HCT116 (cell line): ENCODE measurements around the gene MIEF1. TPM values are rescaled to one million over a fixed set of nuclear protein-coding genes. Genes with fewer than 3 reads are reported as not detected.

Experiments
- ATAC-seq: fragments of 200-7000 bp; cut with Tn5 transposase; 2 replicates; pipeline ENCODE4 v1.9.1; 2020; ENCODE audit warnings: mild to moderate bottlenecking, moderate library complexity
- BruUV-seq: library from RNA; stranded (reverse); fragments of 400-500 nt; replicated peaks from 2 replicates; lab custom pipeline; 2021; lab: Mats Ljungman, UMichigan
- CTCF ChIA-PET: fragments of 300-600 bp; sonication (Branson Sonifier 250); formaldehyde crosslinking; loops from one replicate; lab custom pipeline; 2021; ENCODE audit warnings: antibody characterized with exemption; lab: Charles Lee
- POLR2A ChIA-PET: fragments of 300-600, 350-600 bp; sonication (Branson Sonifier 250); formaldehyde crosslinking; loops from one replicate; lab custom pipeline; 2021; ENCODE audit warnings: antibody characterized with exemption; lab: Charles Lee
- RAD21 ChIA-PET, 2 experiments: fragments of 300-600 bp; sonication (Branson Sonifier 250); formaldehyde crosslinking; loops; one replicate each; lab custom pipeline; 2023; ENCODE audit warnings: low total read pairs in 2 of 2; ENCODE audit not compliant: uncharacterized antibody in 2 of 2, unreplicated experiment in 2 of 2, low non-redundant PET in 1 of 2; lab: Charles Lee
- DNase-seq: peaks from one replicate; pipeline ENCODE4 v3.0.0-alpha.2; 2010; ENCODE audit warnings: low read depth, low spot score
- H2AFZ ChIP-seq: fragments of 200-600 bp; shearing (Covaris generic), sonication (generic); 2 replicates; pipeline ENCODE4 v1.6.1; 2017; ENCODE audit warnings: low read depth, mixed run types, mixed read lengths, antibody characterized with exemption, low read length; ENCODE audit not compliant: poor library complexity, severe bottlenecking
- H3K27ac ChIP-seq: 2 replicates; pipeline ENCODE4 v1.5.1; 2012; ENCODE audit warnings: low read depth, low read length
- H3K27me3 ChIP-seq: fragments of 200-600 bp; sonication (generic); 2 replicates; pipeline ENCODE4 v1.6.1; 2016; ENCODE audit warnings: mixed run types, low read length, mixed read lengths; ENCODE audit not compliant: insufficient read depth
- H3K36me3 ChIP-seq, 2 experiments: fragments of 200-500 bp in 1 of 2; fragments of 200-600 bp in 1 of 2; sonication (Bioruptor generic) in 1 of 2; sonication (generic) in 1 of 2; 2 replicates each; pipeline versions ENCODE4 v1.5.1 to v1.6.1; 2014 to 2016; ENCODE audit warnings: low read length in 2 of 2, inconsistent platforms in 1 of 2, mixed read lengths in 1 of 2, mixed run types in 1 of 2; ENCODE audit not compliant: insufficient read depth in 2 of 2, control insufficient read depth in 1 of 2
- H3K4me1 ChIP-seq, 2 experiments: fragments of 200-600 bp in 1 of 2; sonication (generic) in 1 of 2; 2 replicates each; pipeline versions ENCODE4 v1.5.1 to v1.6.1; 2012 to 2017; ENCODE audit warnings: low read length in 2 of 2, inconsistent platforms in 1 of 2, mild to moderate bottlenecking in 1 of 2, mixed read lengths in 1 of 2, mixed run types in 1 of 2, moderate library complexity in 1 of 2; ENCODE audit not compliant: insufficient read depth in 2 of 2, control insufficient read depth in 1 of 2
- H3K4me2 ChIP-seq: fragments of 200-600 bp; sonication (generic); 2 replicates; pipeline ENCODE4 v1.6.1; 2017; ENCODE audit warnings: mixed run types, low read length, mixed read lengths
- H3K4me3 ChIP-seq, 2 experiments: fragments of 200-600 bp in 1 of 2; sonication (generic) in 1 of 2; replicated peaks in 1 of 2; 2 replicates each; pipeline ENCODE4 v1.5.1; 2011 to 2016; ENCODE audit warnings: low read length in 2 of 2, control low read depth in 1 of 2, low read depth in 1 of 2, mild to moderate bottlenecking in 1 of 2, mixed read lengths in 1 of 2, mixed run types in 1 of 2
- H3K79me2 ChIP-seq: fragments of 200-600 bp; sonication (generic); 2 replicates; pipeline ENCODE4 v1.6.1; 2017; ENCODE audit warnings: mild to moderate bottlenecking, mixed run types, low read length, moderate library complexity, mixed read lengths; ENCODE audit not compliant: insufficient read depth
- H3K9ac ChIP-seq: fragments of 200-600 bp; sonication (generic); 2 replicates; pipeline ENCODE4 v1.6.1; 2016; ENCODE audit warnings: low read length, mixed read lengths
- H3K9me2 ChIP-seq: fragments of 200-600 bp; sonication (generic), shearing (Covaris generic); 2 replicates; pipeline ENCODE4 v1.6.1; 2017; ENCODE audit warnings: mixed run types, mild to moderate bottlenecking, moderate library complexity; ENCODE audit not compliant: insufficient read depth
- H3K9me3 ChIP-seq, 2 experiments: fragments of 200-500 bp in 1 of 2; fragments of 200-600 bp in 1 of 2; sonication (Bioruptor generic) in 1 of 2; sonication (generic) in 1 of 2; 2 replicates each; pipeline ENCODE4 v1.6.1; 2014 to 2017; ENCODE audit warnings: low read length in 2 of 2, mixed read lengths in 2 of 2, inconsistent platforms in 1 of 2, low read depth in 1 of 2, mild to moderate bottlenecking in 1 of 2, mixed run types in 1 of 2, moderate library complexity in 1 of 2; ENCODE audit not compliant: control insufficient read depth in 1 of 2, insufficient read depth in 1 of 2
- H4K20me1 ChIP-seq: fragments of 200-600 bp; sonication (generic), shearing (Covaris generic); 2 replicates; pipeline ENCODE4 v1.6.1; 2017; ENCODE audit warnings: mixed run types, mild to moderate bottlenecking, moderate library complexity; ENCODE audit not compliant: insufficient read depth
- POLR2A ChIP-seq: IDR thresholded peaks from 2 replicates; pipeline ENCODE4 v1.7.0; 2011; ENCODE audit warnings: borderline replicate concordance; ENCODE audit not compliant: insufficient read depth, insufficient read length; ENCODE audit errors: extremely low read depth
- POLR2AphosphoS5 ChIP-seq: IDR thresholded peaks from 2 replicates; pipeline ENCODE4 v1.6.1; 2011; ENCODE audit warnings: mild to moderate bottlenecking, low read depth, low read length, moderate library complexity
- RAD21 ChIP-seq: IDR thresholded peaks from 2 replicates; pipeline ENCODE4 v1.6.1; 2012; ENCODE audit warnings: low read depth, mild to moderate bottlenecking
- TCF7L2 ChIP-seq: IDR thresholded peaks from 2 replicates; pipeline ENCODE4 v1.7.0; 2011; ENCODE audit warnings: borderline replicate concordance, inconsistent platforms; ENCODE audit not compliant: insufficient read depth, insufficient read length; ENCODE audit errors: extremely low read depth
- intact Hi-C: fragments of 100-400 bp; cut with micrococcal nuclease; formaldehyde crosslinking; loops from 2 replicates; pipeline ENCODE4 v1.10.0; 2022
- total RNA-seq: library from RNA; stranded (reverse); gene quantifications from one replicate; pipeline ENCODE4 v1.2.1, GENCODE V29; 2021; ENCODE audit not compliant: unreplicated experiment

MIEF1 gene
- total RNA-seq, 1 experiment from 2014 or later = 42.8 TPM

GRCh38 chr22:39522567-39523300, 20.6 kb downstream of the MIEF1 start:
- no peak overlapping the region for H2AFZ ChIP-seq
- ChIA-PET POLR2A (interaction anchor here (1.1 to 1.7 kb wide), 3 partner anchors 21 to 203 kb away, joined by 4 to 6 read pairs (median 5); partner anchors contain the start of genes MIEF1 and RPL3), CTCF (interaction anchor here (3.0 to 3.9 kb wide), 2 partner anchors 21 to 26 kb away, joined by 9 to 11 read pairs; partner anchors contain the start of gene MIEF1), RAD21 (no interaction called here)
- peaks cover 16% of the 10 kb centered on the region; the same call in 1 of the 2 replicates for H4K20me1 ChIP-seq
- peaks cover 17 to 37% of the 10 kb centered on the region in 2 experiments for H3K4me1 ChIP-seq
- H3K9me2 ChIP-seq = no peaks in the 10 kb centered on the region
- peaks cover 49% of the 10 kb centered on the region for H3K79me2 ChIP-seq
- ATAC-seq (no peak), DNase-seq (no peak)
- TF ChIP-seq TCF7L2 (no peak), POLR2AphosphoS5 (peak; percentile 89; the same call in 1 of the 2 replicates), POLR2A (peak; percentile 25)
- peak overlapping the region; percentile 75; the same call in 1 of the 2 replicates for H3K4me2 ChIP-seq
- no peaks in the 10 kb centered on the region for H3K9me3 ChIP-seq
- intact Hi-C loops = loop anchor here (5.0 kb wide), 1 partner anchor 205 kb away; the partner anchor contains the start of gene RPL3
- H3K4me3 ChIP-seq = no peak overlapping the region
- H3K9ac ChIP-seq = peak overlapping the region; percentile 12; the same call in 1 of the 2 replicates
- peaks cover 15 to 34% of the 10 kb centered on the region in 2 experiments; a peak in 3 of 4 replicates for H3K36me3 ChIP-seq
- H3K27me3 ChIP-seq = no peaks in the 10 kb centered on the region
- no TSS peak for BruUV-seq
- peak overlapping the region; percentile 99 for H3K27ac ChIP-seq

GRCh38 chr22:39524089-39524752, 22.1 kb downstream of the MIEF1 start:
- Histone ChIP-seq H3K4me1 (peaks cover 9 to 29% of the 10 kb centered on the region in 2 experiments; a peak in 3 of 4 replicates), H3K9me3 (no peaks in the 10 kb centered on the region), H4K20me1 (peaks cover 25% of the 10 kb centered on the region; the same call in 1 of the 2 replicates), H3K4me3 (no peak overlapping the region), H3K9me2 (no peaks in the 10 kb centered on the region), H3K79me2 (peaks cover 50% of the 10 kb centered on the region), H3K9ac (no peak overlapping the region), H3K27me3 (no peaks in the 10 kb centered on the region), H3K4me2 (no peak overlapping the region), H3K27ac (no peak overlapping the region), H2AFZ (no peak overlapping the region), H3K36me3 (peaks cover 15 to 43% of the 10 kb centered on the region in 2 experiments; a peak in 3 of 4 replicates)
- CTCF ChIA-PET = interaction anchor here (1.0 to 3.9 kb wide), 5 partner anchors 23 to 654 kb away, joined by 3 to 11 read pairs (median 5); partner anchors contain the start of gene MIEF1
- DNase-seq (no peak), ATAC-seq (no peak)
- TF ChIP-seq RAD21 (no peak), POLR2AphosphoS5 (peak; percentile 45; the same call in 1 of the 2 replicates)
- no TSS peak for BruUV-seq
- intact Hi-C loops = loop anchor here (5.0 kb wide), 1 partner anchor 207 kb away; the partner anchor contains the start of gene RPL3
- RAD21 ChIA-PET = interaction anchor here in 1 of 2 experiments (0.7 kb wide), 2 partner anchors 46 to 542 kb away, joined by 3 to 7 read pairs; no protein-coding TSS in a partner anchor
- POLR2A ChIA-PET = interaction anchor here (0.7 to 1.7 kb wide), 7 partner anchors 10 to 517 kb away, joined by 3 to 12 read pairs (median 4); partner anchors contain the start of gene MIEF1
